Measurements from ENCODE around the gene LY9.

DNA sequence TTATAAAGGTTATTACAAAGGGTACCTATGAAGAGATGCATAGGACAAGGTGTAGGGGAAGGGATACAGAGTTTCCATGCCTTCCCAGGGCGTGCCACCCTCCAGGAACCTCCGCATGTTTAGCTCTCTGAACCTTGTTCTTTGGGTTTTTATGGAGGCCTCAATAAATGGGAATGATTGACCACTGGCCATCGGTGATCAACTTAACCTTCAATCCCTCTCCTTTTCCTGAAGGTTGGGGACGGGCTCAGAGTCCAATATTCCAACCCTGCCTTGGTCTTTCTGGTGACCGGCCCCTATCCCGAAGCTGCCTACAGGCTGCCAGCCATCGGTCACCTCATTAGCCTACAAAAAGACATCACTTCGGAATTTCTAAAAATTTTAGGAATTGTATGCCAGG, 55.0 kb downstream of the LY9 start:
- TF ChIP-seq REST (IDR thresholded peaks at IDR 0.05) (no peak), RAD21 (IDR thresholded peaks at IDR 0.05) (no peak)
- TF ChIP-seq, protein P1, sequence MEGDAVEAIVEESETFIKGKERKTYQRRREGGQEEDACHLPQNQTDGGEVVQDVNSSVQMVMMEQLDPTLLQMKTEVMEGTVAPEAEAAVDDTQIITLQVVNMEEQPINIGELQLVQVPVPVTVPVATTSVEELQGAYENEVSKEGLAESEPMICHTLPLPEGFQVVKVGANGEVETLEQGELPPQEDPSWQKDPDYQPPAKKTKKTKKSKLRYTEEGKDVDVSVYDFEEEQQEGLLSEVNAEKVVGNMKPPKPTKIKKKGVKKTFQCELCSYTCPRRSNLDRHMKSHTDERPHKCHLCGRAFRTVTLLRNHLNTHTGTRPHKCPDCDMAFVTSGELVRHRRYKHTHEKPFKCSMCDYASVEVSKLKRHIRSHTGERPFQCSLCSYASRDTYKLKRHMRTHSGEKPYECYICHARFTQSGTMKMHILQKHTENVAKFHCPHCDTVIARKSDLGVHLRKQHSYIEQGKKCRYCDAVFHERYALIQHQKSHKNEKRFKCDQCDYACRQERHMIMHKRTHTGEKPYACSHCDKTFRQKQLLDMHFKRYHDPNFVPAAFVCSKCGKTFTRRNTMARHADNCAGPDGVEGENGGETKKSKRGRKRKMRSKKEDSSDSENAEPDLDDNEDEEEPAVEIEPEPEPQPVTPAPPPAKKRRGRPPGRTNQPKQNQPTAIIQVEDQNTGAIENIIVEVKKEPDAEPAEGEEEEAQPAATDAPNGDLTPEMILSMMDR (IDR thresholded peaks at IDR 0.05; ENCODE audit: low read depth, low read length, missing input control) = no peak
- TF ChIP-seq, protein P2, sequence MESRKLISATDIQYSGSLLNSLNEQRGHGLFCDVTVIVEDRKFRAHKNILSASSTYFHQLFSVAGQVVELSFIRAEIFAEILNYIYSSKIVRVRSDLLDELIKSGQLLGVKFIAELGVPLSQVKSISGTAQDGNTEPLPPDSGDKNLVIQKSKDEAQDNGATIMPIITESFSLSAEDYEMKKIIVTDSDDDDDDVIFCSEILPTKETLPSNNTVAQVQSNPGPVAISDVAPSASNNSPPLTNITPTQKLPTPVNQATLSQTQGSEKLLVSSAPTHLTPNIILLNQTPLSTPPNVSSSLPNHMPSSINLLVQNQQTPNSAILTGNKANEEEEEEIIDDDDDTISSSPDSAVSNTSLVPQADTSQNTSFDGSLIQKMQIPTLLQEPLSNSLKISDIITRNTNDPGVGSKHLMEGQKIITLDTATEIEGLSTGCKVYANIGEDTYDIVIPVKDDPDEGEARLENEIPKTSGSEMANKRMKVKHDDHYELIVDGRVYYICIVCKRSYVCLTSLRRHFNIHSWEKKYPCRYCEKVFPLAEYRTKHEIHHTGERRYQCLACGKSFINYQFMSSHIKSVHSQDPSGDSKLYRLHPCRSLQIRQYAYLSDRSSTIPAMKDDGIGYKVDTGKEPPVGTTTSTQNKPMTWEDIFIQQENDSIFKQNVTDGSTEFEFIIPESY (IDR thresholded peaks at IDR 0.05) = no peak
